Liver (tissue), 9 donors: ENCODE measurements around the gene TCF12. TPM values are rescaled to one million over a fixed set of nuclear protein-coding genes. Genes with fewer than 3 reads are reported as not detected.

Experiments
- DNase-seq: peaks from one replicate; pipeline ENCODE4 v3.0.0-alpha.2; 2017; ENCODE audit warnings: low spot score
- H3K27ac ChIP-seq, 2 donors: one replicate each; pipeline ENCODE4 v1.7.0; 2013; ENCODE audit warnings: inconsistent platforms in 2 of 2, low read length in 2 of 2, control low read depth in 1 of 2, low read depth in 1 of 2, mild to moderate bottlenecking in 1 of 2
- H3K27me3 ChIP-seq, 4 donors: one replicate each; pipeline versions ENCODE4 v1.6.1 to v1.7.0; 2013; ENCODE audit warnings: low read length in 3 of 4, inconsistent platforms in 1 of 4, mild to moderate bottlenecking in 1 of 4, moderate library complexity in 1 of 4; ENCODE audit not compliant: control insufficient read depth in 4 of 4, insufficient read depth in 4 of 4
- H3K36me3 ChIP-seq, 4 donors: one replicate each; pipeline versions ENCODE4 v1.6.1 to v1.7.0; 2013; ENCODE audit warnings: low read length in 3 of 4, mild to moderate bottlenecking in 3 of 4, low read depth in 1 of 4, moderate library complexity in 1 of 4; ENCODE audit not compliant: control insufficient read depth in 4 of 4, insufficient read depth in 3 of 4
- H3K4me1 ChIP-seq, 4 donors: one replicate each; pipeline versions ENCODE4 v1.6.1 to v1.7.0; 2013; ENCODE audit warnings: low read length in 3 of 4, mild to moderate bottlenecking in 3 of 4, moderate library complexity in 1 of 4; ENCODE audit not compliant: control insufficient read depth in 4 of 4, insufficient read depth in 4 of 4
- H3K4me3 ChIP-seq, 3 donors: one replicate each; pipeline versions ENCODE4 v1.6.1 to v1.7.0; 2013; ENCODE audit warnings: low read length in 3 of 3, control low read depth in 1 of 3, low read depth in 1 of 3, mild to moderate bottlenecking in 1 of 3
- H3K9ac ChIP-seq, 2 donors: one replicate each; pipeline ENCODE4 v1.7.0; 2013; ENCODE audit warnings: low read length in 2 of 2, mild to moderate bottlenecking in 2 of 2, moderate library complexity in 2 of 2, control low read depth in 1 of 2, low read depth in 1 of 2
- H3K9me3 ChIP-seq, 4 donors: one replicate each; pipeline versions ENCODE4 v1.6.1 to v1.7.0; 2013; ENCODE audit warnings: low read length in 3 of 4; ENCODE audit not compliant: control insufficient read depth in 4 of 4
- EGR1 ChIP-seq, 2 donors: IDR thresholded peaks; 2 replicates each; pipeline ENCODE4 v1.6.1; 2016 to 2018; ENCODE audit warnings: antibody characterized with exemption in 2 of 2, low read depth in 2 of 2
- FOXA1 ChIP-seq: IDR thresholded peaks from 2 replicates; pipeline ENCODE4 v1.6.1; 2016; ENCODE audit warnings: antibody characterized with exemption
- FOXA2 ChIP-seq: IDR thresholded peaks from 2 replicates; pipeline ENCODE4 v1.6.1; 2016; ENCODE audit warnings: antibody characterized with exemption
- HNF4A ChIP-seq, 2 donors: conservative IDR thresholded peaks; 2 replicates each; pipeline ENCODE4 v1.6.1; 2016; ENCODE audit warnings: antibody characterized with exemption in 2 of 2, mild to moderate bottlenecking in 2 of 2
- JUND ChIP-seq, 2 donors: IDR thresholded peaks; 2 replicates each; pipeline ENCODE4 v1.6.1; 2016; ENCODE audit warnings: antibody characterized with exemption in 2 of 2
- NR2F2 ChIP-seq: IDR thresholded peaks from 2 replicates; pipeline ENCODE4 v1.6.1; 2016; ENCODE audit warnings: antibody characterized with exemption
- RAD21 ChIP-seq, 2 donors: IDR thresholded peaks; 2 replicates each; pipeline ENCODE4 v1.6.1; 2016; ENCODE audit warnings: antibody characterized with exemption in 2 of 2, mild to moderate bottlenecking in 2 of 2
- RXRA ChIP-seq, 2 donors: IDR thresholded peaks; 2 replicates each; pipeline ENCODE4 v1.6.1; 2017 to 2018; ENCODE audit warnings: antibody characterized with exemption in 2 of 2, mild to moderate bottlenecking in 1 of 2
- SP1 ChIP-seq: IDR thresholded peaks from 2 replicates; pipeline ENCODE4 v1.6.1; 2018; ENCODE audit warnings: antibody characterized with exemption, mild to moderate bottlenecking
- TAF1 ChIP-seq: conservative IDR thresholded peaks from 2 replicates; pipeline ENCODE4 v1.6.1; 2016; ENCODE audit warnings: antibody characterized with exemption, mild to moderate bottlenecking
- YY1 ChIP-seq: IDR thresholded peaks from 2 replicates; pipeline ENCODE4 v1.6.1; 2016; ENCODE audit warnings: antibody characterized with exemption, mild to moderate bottlenecking
- WGBS: extraction: QIAGEN DNeasy Blood & Tissue Kit; methylation state at CpG from one replicate; pipeline ENCODE4 v1.1.7; 2013; 5-methylcytosine and 5-hydroxymethylcytosine counted together
- polyA plus RNA-seq, 2 donors: library from polyadenylated mRNA; stranded (reverse) in 1 of 2; unstranded in 1 of 2; fragments of 200-250 nt in 1 of 2; fragments of >200 nt in 1 of 2; fragmentation: Nextera tagmentation in 1 of 2; extraction: Ambion mirVana in 1 of 2; gene quantifications; one replicate each; pipeline versions ENCODE4 v1.2.1 to v1.2.3, GENCODE V29; 2013 to 2015
- total RNA-seq, 2 donors: library from RNA; depleted of rRNA; stranded (reverse); fragments of >200 nt; gene quantifications; one replicate each; pipeline ENCODE4 v1.2.3, GENCODE V29; 2014
- TF ChIP-seq, protein P1 (sequence below): IDR thresholded peaks from 2 replicates; pipeline ENCODE4 v1.6.1; 2016; ENCODE audit warnings: antibody characterized with exemption
- TF ChIP-seq, protein P2 (sequence below): IDR thresholded peaks from 2 replicates; pipeline ENCODE4 v1.6.1; 2016; ENCODE audit warnings: antibody characterized with exemption
- TF ChIP-seq, protein P3 (sequence below): fragments of 150-350 bp; IDR thresholded peaks from 2 replicates; pipeline ENCODE4 v1.5.1; 2017; ENCODE audit warnings: improper control_type of control experiment, low read depth, low read length; ENCODE audit not compliant: missing input control
- TF ChIP-seq, protein P4 (sequence below): IDR thresholded peaks from 2 replicates; pipeline ENCODE4 v1.6.1; 2016; ENCODE audit warnings: antibody characterized with exemption
- donor health status: healthy.
- donor health status: healthy.
- donor health status: healthy.
- donor health status: healthy.
- donor health status: healthy.

TCF12 gene
- total and polyA plus RNA-seq, 4 donors: 8.7 to 38.3 (median 22.3) TPM

DNA sequence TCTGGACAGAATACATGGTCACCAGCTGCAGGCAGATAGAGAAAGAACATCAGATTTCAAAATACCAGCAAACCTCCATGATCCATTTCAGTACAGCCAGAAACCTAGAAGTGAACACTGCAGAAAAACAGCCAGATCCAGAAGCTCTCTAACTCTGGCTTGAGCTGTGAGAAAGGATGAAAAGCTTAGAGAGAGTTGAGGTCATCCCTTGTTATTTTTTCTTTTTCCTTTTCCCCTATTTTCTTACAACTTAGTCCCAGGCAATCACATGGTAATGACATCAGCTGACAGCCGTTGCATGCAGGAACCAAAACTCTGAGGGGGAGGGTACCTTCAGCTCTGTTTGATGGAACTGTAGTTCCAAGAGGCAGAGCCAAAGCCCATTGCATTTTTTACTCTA, 113.2 kb downstream of the TCF12 start:
- TF ChIP-seq RAD21 (IDR thresholded peaks at IDR 0.05): no peak
- TF ChIP-seq SP1: no peak
- Histone ChIP-seq H3K4me3 (no peak overlapping the region), H3K27me3 (no peaks in the 10 kb centered on the region), H3K36me3 (no peaks in the 10 kb centered on the region), H3K9ac (no peak overlapping the region), H3K4me1 (peaks cover 0 to 13% (median 3%) of the 10 kb centered on the region in 4 donors), H3K27ac (no peak overlapping the region), H3K9me3 (no peaks in the 10 kb centered on the region)
- no peak for DNase-seq
- 39% methylated on average over 1 of the region's 1 CpG for WGBS

DNA sequence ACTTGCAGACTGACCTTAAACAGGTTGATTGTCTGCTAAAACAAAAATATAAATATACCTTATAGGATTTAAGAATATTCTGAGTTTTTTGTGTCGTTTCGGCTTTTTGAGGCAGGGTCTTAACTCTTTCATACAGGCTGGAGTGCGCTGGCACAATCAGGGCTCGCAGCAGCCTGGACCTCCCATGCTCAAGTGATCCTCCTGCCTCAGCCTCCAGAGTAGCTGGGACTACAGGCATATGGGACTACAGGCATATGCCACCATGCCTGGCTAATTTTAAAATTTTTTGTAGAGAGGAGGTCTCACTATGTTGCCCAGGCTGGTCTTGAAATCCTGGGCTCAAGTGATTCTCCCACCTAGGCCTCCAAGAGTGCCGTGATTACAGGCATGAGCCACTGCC, 113.9 kb downstream of the TCF12 start:
- no peak overlapping the region for H3K9ac ChIP-seq
- H3K4me1 ChIP-seq: peaks cover 0 to 13% (median 3%) of the 10 kb centered on the region in 4 donors
- no peak for DNase-seq
- H3K36me3 ChIP-seq: no peaks in the 10 kb centered on the region
- no peaks in the 10 kb centered on the region for H3K27me3 ChIP-seq
- WGBS: 97% methylated on average over 5 of the region's 5 CpGs
- TF ChIP-seq HNF4A (conservative IDR thresholded peaks at IDR 0.05) (no peak), NR2F2 (no peak), TAF1 (no peak), FOXA1 (no peak), RXRA (IDR thresholded peaks at IDR 0.05) (no peak), YY1 (no peak), EGR1 (IDR thresholded peaks at IDR 0.05; ENCODE audit: low read depth in 2 of 2) (no peak), JUND (IDR thresholded peaks at IDR 0.05) (no peak), SP1 (no peak), FOXA2 (no peak)
- TF ChIP-seq, protein P1, sequence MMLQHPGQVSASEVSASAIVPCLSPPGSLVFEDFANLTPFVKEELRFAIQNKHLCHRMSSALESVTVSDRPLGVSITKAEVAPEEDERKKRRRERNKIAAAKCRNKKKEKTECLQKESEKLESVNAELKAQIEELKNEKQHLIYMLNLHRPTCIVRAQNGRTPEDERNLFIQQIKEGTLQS: no peak
- TF ChIP-seq, protein P2, sequence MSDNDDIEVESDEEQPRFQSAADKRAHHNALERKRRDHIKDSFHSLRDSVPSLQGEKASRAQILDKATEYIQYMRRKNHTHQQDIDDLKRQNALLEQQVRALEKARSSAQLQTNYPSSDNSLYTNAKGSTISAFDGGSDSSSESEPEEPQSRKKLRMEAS: no peak
- TF ChIP-seq, protein P3, sequence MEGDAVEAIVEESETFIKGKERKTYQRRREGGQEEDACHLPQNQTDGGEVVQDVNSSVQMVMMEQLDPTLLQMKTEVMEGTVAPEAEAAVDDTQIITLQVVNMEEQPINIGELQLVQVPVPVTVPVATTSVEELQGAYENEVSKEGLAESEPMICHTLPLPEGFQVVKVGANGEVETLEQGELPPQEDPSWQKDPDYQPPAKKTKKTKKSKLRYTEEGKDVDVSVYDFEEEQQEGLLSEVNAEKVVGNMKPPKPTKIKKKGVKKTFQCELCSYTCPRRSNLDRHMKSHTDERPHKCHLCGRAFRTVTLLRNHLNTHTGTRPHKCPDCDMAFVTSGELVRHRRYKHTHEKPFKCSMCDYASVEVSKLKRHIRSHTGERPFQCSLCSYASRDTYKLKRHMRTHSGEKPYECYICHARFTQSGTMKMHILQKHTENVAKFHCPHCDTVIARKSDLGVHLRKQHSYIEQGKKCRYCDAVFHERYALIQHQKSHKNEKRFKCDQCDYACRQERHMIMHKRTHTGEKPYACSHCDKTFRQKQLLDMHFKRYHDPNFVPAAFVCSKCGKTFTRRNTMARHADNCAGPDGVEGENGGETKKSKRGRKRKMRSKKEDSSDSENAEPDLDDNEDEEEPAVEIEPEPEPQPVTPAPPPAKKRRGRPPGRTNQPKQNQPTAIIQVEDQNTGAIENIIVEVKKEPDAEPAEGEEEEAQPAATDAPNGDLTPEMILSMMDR: no peak
- TF ChIP-seq, protein P4, sequence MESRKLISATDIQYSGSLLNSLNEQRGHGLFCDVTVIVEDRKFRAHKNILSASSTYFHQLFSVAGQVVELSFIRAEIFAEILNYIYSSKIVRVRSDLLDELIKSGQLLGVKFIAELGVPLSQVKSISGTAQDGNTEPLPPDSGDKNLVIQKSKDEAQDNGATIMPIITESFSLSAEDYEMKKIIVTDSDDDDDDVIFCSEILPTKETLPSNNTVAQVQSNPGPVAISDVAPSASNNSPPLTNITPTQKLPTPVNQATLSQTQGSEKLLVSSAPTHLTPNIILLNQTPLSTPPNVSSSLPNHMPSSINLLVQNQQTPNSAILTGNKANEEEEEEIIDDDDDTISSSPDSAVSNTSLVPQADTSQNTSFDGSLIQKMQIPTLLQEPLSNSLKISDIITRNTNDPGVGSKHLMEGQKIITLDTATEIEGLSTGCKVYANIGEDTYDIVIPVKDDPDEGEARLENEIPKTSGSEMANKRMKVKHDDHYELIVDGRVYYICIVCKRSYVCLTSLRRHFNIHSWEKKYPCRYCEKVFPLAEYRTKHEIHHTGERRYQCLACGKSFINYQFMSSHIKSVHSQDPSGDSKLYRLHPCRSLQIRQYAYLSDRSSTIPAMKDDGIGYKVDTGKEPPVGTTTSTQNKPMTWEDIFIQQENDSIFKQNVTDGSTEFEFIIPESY: no peak
- H3K27ac ChIP-seq: no peak overlapping the region
- no peaks in the 10 kb centered on the region for H3K9me3 ChIP-seq
- no peak overlapping the region for H3K4me3 ChIP-seq
